ENCODE measurements around the gene TARM1.

The TARM1 gene

GRCh38 chr19:54029930-54030490 is 51.2 kb downstream of the TARM1 start:
- DNase-seq: peak; percentile 81

GRCh38 chr19:54029301-54029700 is 51.9 kb downstream of the TARM1 start:
- DNase-seq: no peak

DNA sequence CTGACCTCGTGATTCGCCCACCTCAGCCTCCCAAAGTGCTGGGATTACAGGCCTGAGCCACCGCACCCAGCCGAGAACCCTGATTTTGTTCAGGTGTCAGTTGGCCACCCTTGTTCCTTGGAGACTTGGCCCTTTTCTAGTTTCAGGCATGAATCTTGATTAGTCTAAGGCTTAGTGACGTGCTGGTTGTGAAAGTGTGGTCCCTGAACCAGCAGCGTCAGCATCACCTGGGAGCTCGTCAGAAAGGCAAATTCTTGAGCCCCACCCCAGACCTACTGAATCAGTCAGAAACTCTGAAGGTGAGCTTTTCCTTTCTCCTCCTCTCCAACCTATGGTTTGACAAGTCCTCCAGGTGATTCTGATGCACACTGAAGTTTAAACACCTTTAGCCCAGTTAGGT is 54.5 kb downstream of the TARM1 start:
- DNase-seq: no peak

GRCh38 chr19:54024660-54025059 is 56.5 kb downstream of the TARM1 start:
- no peak for DNase-seq

DNA sequence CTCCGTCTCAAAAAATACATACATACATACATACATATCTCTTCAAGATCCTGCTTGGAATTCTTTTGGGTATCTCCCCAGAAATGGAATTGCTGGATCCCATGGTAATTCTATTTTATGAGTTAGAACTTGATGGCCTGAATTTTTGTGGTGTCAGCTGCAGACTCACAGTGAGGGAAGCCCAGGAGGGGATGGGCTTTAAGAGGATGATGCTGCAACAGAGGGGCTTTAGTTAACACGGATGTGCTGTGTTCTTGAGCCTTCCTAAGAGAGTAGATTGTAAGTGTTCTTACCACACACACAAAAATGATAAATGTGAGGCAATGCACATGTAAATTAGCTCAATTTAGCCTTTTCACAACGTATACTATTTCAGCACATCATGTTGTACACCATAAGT is 58.0 kb downstream of the TARM1 start:
- DNase-seq: no peak

DNA sequence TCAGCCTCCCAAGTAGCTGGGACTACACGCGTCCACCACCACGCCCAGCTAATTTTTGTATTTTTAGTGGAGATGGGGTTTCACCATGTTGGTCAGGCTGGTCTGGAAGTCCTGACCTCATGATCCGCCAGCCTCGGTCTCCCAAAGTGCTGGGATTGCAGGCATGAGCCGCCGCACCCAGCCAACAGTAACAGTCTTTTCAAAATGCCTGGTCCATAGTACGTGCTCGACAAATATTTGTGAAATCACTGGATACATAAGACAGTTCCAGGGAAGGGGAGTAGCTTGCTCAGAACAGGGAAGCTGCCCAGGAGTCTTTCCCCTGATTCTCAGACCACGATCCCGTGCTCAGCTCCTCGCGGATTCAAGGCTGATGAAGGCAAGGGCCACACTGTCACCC is 59.2 kb downstream of the TARM1 start:
- no peak for DNase-seq

DNA sequence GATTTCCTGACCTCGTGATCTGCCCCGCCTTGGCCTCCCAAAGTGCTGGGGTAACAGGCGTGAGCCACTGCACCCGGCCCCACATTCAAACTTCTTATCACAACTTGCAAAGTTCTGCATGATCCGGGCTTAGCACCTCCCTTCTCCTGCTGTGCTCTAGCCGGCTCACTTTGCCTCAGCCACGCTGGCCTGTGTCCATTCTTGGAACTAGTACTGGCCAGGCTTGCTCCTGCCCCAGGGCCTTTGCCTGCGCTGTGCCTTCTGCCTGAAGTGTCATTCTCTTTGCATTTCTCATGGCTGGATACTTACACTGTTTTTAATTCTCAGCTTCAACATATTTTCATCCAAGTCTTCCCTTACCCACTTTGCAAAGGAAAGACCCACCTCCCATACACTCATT is 59.8 kb downstream of the TARM1 start:
- no peak for DNase-seq
